Endothelial cell of umbilical vein (primary cell): ENCODE results near the gene NMB. TPM values are rescaled to one million over a fixed set of nuclear protein-coding genes. Genes with fewer than 3 reads are reported as not detected.

Experiments used
- BruUV-seq: library from RNA; stranded (reverse); fragments of 400-500 nt; replicated peaks from 2 replicates; lab custom pipeline; 2021; lab: Mats Ljungman, UMichigan
- CTCF ChIA-PET: fragments of 300-600, 350-600 bp; sonication (Branson Sonifier 250); formaldehyde crosslinking; loops from one replicate; lab custom pipeline; 2021; ENCODE audit warnings: antibody characterized with exemption, inconsistent platforms; lab: Charles Lee
- POLR2A ChIA-PET: fragments of 300-600, 350-600 bp; sonication (Branson Sonifier 250); formaldehyde crosslinking; loops from one replicate; lab custom pipeline; 2021; ENCODE audit warnings: antibody characterized with exemption, inconsistent platforms; lab: Charles Lee
- DNase-seq: peaks from one replicate; pipeline ENCODE4 v3.0.0-alpha.2; 2011; ENCODE audit warnings: low read depth, low spot score
- FAIRE-seq: peaks from 2 replicates; lab custom pipeline; 2011; peaks lifted over from hg19 to GRCh38; lab: Jason Lieb, UNC
- H2AFZ ChIP-seq: 2 replicates; pipeline ENCODE4 v1.6.0; 2012; ENCODE audit warnings: low read depth, low read length, control low read depth, inconsistent platforms
- H3K27ac ChIP-seq: 2 replicates; pipeline ENCODE4 v1.5.1; 2011; ENCODE audit warnings: low read depth, mild to moderate bottlenecking, control low read depth, low read length, moderate library complexity; ENCODE audit not compliant: insufficient read depth
- H3K27me3 ChIP-seq, 2 experiments: 2 replicates each; pipeline versions ENCODE4 v1.6.0 to v1.6.1; 2011; ENCODE audit warnings: low read length in 2 of 2, mixed read lengths in 1 of 2; ENCODE audit not compliant: control insufficient read depth in 2 of 2, insufficient read depth in 2 of 2
- H3K36me3 ChIP-seq, 2 experiments: 2 replicates in 1 of 2; 3 replicates in 1 of 2; pipeline ENCODE4 v1.5.1; 2011; ENCODE audit warnings: low read length in 2 of 2, mild to moderate bottlenecking in 1 of 2, moderate library complexity in 1 of 2; ENCODE audit not compliant: control insufficient read depth in 2 of 2, insufficient read depth in 2 of 2; ENCODE audit errors: extremely low read depth in 1 of 2
- H3K4me1 ChIP-seq: 3 replicates; pipeline ENCODE4 v1.5.1; 2011; ENCODE audit warnings: mild to moderate bottlenecking, low read length; ENCODE audit not compliant: control insufficient read depth, insufficient read depth; ENCODE audit errors: extremely low read depth
- H3K4me2 ChIP-seq: 2 replicates; pipeline ENCODE4 v1.6.1; 2011; ENCODE audit warnings: low read length, control low read depth, mixed read lengths; ENCODE audit not compliant: insufficient read depth
- H3K4me3 ChIP-seq, 3 experiments: fragments of 200-600 bp in 1 of 3; sonication (generic), shearing (Covaris generic) in 1 of 3; replicated peaks in 1 of 3; 2 replicates each; pipeline ENCODE4 v1.5.1; 2011 to 2016; ENCODE audit warnings: control low read depth in 3 of 3, low read length in 3 of 3, mild to moderate bottlenecking in 2 of 3, inconsistent platforms in 1 of 3, low read depth in 1 of 3, moderate library complexity in 1 of 3; ENCODE audit not compliant: insufficient read depth in 1 of 3
- H3K79me2 ChIP-seq: 2 replicates; pipeline ENCODE4 v1.6.0; 2012; ENCODE audit warnings: low read length, inconsistent platforms; ENCODE audit not compliant: control insufficient read depth, insufficient read depth
- H3K9ac ChIP-seq: replicated peaks from 2 replicates; pipeline ENCODE3; 2011; ENCODE audit warnings: low read length, control low read depth; ENCODE audit not compliant: insufficient read depth; ENCODE audit errors: extremely low read depth
- H3K9me1 ChIP-seq: replicated peaks from 3 replicates; pipeline ENCODE4 v1.6.0; 2011; ENCODE audit warnings: mild to moderate bottlenecking, low read length; ENCODE audit not compliant: control insufficient read depth, insufficient read depth; ENCODE audit errors: extremely low read depth
- H3K9me3 ChIP-seq: replicated peaks from 2 replicates; pipeline ENCODE4 v1.5.1; 2012; ENCODE audit warnings: low read length, inconsistent platforms; ENCODE audit not compliant: control insufficient read depth, insufficient read depth
- H4K20me1 ChIP-seq: replicated peaks from 2 replicates; pipeline ENCODE3; 2011; ENCODE audit warnings: mild to moderate bottlenecking, low read length; ENCODE audit not compliant: control insufficient read depth, insufficient read depth; ENCODE audit errors: extremely low read depth
- EZH2 ChIP-seq: IDR thresholded peaks from 2 replicates; pipeline ENCODE4 v1.6.1; 2012; ENCODE audit warnings: borderline replicate concordance, low read depth, mild to moderate bottlenecking, moderate library complexity, low read length, inconsistent platforms; ENCODE audit not compliant: severe bottlenecking
- FOS ChIP-seq: IDR thresholded peaks from 2 replicates; pipeline ENCODE4 v1.6.1; 2011; ENCODE audit warnings: mild to moderate bottlenecking, low read length, moderate library complexity, borderline replicate concordance; ENCODE audit not compliant: insufficient read depth
- GATA2 ChIP-seq: IDR thresholded peaks from 2 replicates; pipeline ENCODE4 v1.7.0; 2011; ENCODE audit warnings: low read depth, mild to moderate bottlenecking, moderate library complexity, mixed read lengths, low read length; ENCODE audit not compliant: insufficient read length, insufficient read depth
- JUN ChIP-seq: IDR thresholded peaks from 2 replicates; pipeline ENCODE4 v1.6.1; 2011; ENCODE audit warnings: borderline replicate concordance, low read depth; ENCODE audit not compliant: insufficient read length, insufficient read depth
- MAX ChIP-seq: IDR thresholded peaks from 2 replicates; pipeline ENCODE4 v1.6.1; 2011; ENCODE audit not compliant: insufficient read depth, insufficient read length
- MYC ChIP-seq: IDR thresholded peaks from one replicate; pipeline ENCODE4 v1.6.1; 2011; ENCODE audit warnings: mild to moderate bottlenecking, low read depth, low read length
- POLR2A ChIP-seq: IDR thresholded peaks from 2 replicates; pipeline ENCODE4 v1.6.1; 2012; ENCODE audit warnings: low read depth, mild to moderate bottlenecking, control low read depth, low read length
- POLR2AphosphoS5 ChIP-seq: IDR thresholded peaks from 2 replicates; pipeline ENCODE4 v1.6.1; 2012; ENCODE audit warnings: low read depth, mild to moderate bottlenecking, control low read depth, low read length, moderate library complexity; ENCODE audit not compliant: insufficient read depth
- dilution Hi-C: fragments of 300-500 bp; cut with MboI; formaldehyde crosslinking; loops from one replicate; pipeline ENCODE4 v1.15.0; 2019; ENCODE audit warnings: low sequenced_read_pairs; ENCODE audit not compliant: extremely low pct_ligation_motif_present
- intact Hi-C: fragments of 100-400 bp; cut with micrococcal nuclease; formaldehyde crosslinking; loops from one replicate; pipeline ENCODE4 v1.10.0; 2022
- polyA plus RNA-seq, 4 experiments: library from polyadenylated mRNA; depleted of rRNA in 3 of 4; stranded (reverse) in 3 of 4; unstranded in 1 of 4; fragments of >200 nt; gene quantifications; 2 replicates each; pipeline versions ENCODE4 v1.2.1 to v1.2.3, GENCODE V29; 2011 to 2012; ENCODE audit warnings: missing spikeins in 1 of 4
- total RNA-seq: library from RNA; stranded (reverse); gene quantifications from 2 replicates; pipeline ENCODE4 v1.2.3, GENCODE V29; 2021
- TF ChIP-seq, protein P1 (sequence below), 2 donors: IDR thresholded peaks; 1 replicate in 1 of 2; 2 replicates in 1 of 2; pipeline ENCODE4 v1.5.1; 2011; ENCODE audit warnings: low read length in 2 of 2, mild to moderate bottlenecking in 2 of 2, moderate library complexity in 2 of 2, control low read depth in 1 of 2, inconsistent platforms in 1 of 2, low read depth in 1 of 2; ENCODE audit not compliant: insufficient read depth in 1 of 2; ENCODE audit errors: extremely low read depth in 1 of 2

Gene NMB
- total and polyA plus RNA-seq, 2 donors (not counting 3 experiments of a cell fraction or from before 2014, with no cell fraction given), result 7.8 to 9.8 TPM

DNA sequence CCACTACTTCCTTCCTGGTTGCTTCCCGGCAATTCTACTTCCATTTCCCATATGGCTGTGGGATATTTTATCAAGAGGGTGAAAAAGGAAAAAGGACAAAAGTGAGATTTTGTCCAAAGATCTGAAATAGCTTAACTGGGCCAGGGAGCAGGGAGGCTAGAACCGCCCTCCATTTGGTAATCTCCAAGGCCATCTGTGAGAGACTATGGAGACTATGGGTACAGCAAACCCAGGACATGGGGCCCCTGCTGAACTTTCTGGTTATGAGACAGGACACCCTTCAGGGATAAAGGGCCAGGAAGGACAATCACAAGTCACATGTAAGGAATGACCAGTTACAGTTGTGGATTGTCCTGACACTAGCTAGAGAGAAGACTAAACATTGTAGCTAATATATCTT is 32.9 kb downstream of the NMB start:
- Histone ChIP-seq H3K4me3 (no peak overlapping the region), H3K79me2 (no peaks in the 10 kb centered on the region), H3K9me3 (peaks cover 20% of the 10 kb centered on the region), H3K9me1 (no peaks in the 10 kb centered on the region), H3K4me1 (peaks cover 2% of the 10 kb centered on the region), H3K9ac (no peak overlapping the region), H3K27me3 (no peaks in the 10 kb centered on the region), H4K20me1 (no peaks in the 10 kb centered on the region), H2AFZ (no peak overlapping the region), H3K4me2 (no peak overlapping the region), H3K36me3 (peaks cover 6 to 24% of the 10 kb centered on the region in 2 experiments), H3K27ac (no peak overlapping the region)
- FAIRE-seq (no peak), DNase-seq (no peak)
- POLR2A ChIA-PET, result interaction anchor here (0.6 kb wide), 1 partner anchor 98 kb away, joined by 4 read pairs; no protein-coding TSS in a partner anchor
- BruUV-seq, result no TSS peak
- TF ChIP-seq POLR2A, result no peak
- no peak for TF ChIP-seq MAX
- no peak for TF ChIP-seq MYC
- no peak for TF ChIP-seq FOS
- no peak for TF ChIP-seq EZH2
- TF ChIP-seq, protein P1, sequence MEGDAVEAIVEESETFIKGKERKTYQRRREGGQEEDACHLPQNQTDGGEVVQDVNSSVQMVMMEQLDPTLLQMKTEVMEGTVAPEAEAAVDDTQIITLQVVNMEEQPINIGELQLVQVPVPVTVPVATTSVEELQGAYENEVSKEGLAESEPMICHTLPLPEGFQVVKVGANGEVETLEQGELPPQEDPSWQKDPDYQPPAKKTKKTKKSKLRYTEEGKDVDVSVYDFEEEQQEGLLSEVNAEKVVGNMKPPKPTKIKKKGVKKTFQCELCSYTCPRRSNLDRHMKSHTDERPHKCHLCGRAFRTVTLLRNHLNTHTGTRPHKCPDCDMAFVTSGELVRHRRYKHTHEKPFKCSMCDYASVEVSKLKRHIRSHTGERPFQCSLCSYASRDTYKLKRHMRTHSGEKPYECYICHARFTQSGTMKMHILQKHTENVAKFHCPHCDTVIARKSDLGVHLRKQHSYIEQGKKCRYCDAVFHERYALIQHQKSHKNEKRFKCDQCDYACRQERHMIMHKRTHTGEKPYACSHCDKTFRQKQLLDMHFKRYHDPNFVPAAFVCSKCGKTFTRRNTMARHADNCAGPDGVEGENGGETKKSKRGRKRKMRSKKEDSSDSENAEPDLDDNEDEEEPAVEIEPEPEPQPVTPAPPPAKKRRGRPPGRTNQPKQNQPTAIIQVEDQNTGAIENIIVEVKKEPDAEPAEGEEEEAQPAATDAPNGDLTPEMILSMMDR (IDR thresholded peaks at IDR 0.05; ENCODE audit: extremely low read depth in 1 of 2, insufficient read depth in 1 of 2, low read depth in 1 of 2, low read length in 2 of 2), result no peak
- TF ChIP-seq JUN, result no peak
- TF ChIP-seq POLR2AphosphoS5, result no peak
- TF ChIP-seq GATA2, result no peak
- CTCF ChIA-PET, result interaction anchor here (1.0 to 1.4 kb wide), 3 partner anchors 9 to 26 kb away, joined by 3 to 6 read pairs (median 5); no protein-coding TSS in a partner anchor
- intact Hi-C loops, result no loop called here
- dilution Hi-C loops, result no loop called here
